T1000 (cell line): ENCODE measurements around the gene TAS1R1.
"Not testable (repeated sequence)": the region's sequence is repeated elsewhere in the genome, so short reads cannot be mapped to it uniquely, and the experiment has no call there.

Source experiments
- DNase-seq: peaks from one replicate; lab custom pipeline; 2025; ENCODE audit warnings: mixed read lengths; lab: John Stamatoyannopoulos, UW

Gene TAS1R1

DNA sequence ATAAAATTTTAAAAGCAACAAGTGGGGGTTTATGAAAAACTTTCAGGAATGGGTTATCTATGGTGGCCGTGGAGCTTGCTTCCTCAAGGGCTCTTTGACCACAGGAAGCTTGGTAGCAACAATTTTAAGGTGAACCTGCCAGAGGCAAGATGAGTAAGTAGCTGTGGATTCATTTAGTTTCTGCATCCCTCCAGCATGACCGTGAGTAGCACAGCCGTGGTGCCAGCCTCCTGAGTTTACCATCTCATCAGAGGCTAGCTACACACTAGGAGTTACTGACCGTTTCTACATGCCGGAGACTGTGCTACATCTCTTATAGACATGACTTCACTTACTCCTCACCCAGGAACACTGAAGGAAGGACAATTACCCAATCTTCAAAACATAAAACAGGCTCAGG lies 33.6 kb upstream of the TAS1R1 start:
- DNase-seq = peak; percentile 36

DNA sequence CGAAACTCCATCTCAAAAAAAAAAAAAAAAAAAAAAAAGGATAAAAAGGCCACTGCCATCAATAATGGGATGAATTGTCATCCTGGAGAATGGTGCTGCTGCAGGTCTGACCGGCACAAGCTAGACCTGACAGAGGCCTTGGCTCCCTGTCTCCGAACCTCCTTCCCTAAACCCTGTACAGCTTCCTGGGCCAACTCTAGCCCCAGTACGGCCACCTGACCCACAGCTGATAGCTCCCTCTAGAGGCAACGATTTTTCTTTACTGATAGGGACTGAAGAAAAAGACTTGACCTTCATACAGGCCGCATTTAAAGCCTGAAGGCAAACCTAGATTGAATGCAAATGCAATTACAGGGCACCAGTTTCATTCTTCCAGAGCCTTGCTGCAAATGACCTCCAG lies 31.5 kb upstream of the TAS1R1 start:
- DNase-seq = no peak

DNA sequence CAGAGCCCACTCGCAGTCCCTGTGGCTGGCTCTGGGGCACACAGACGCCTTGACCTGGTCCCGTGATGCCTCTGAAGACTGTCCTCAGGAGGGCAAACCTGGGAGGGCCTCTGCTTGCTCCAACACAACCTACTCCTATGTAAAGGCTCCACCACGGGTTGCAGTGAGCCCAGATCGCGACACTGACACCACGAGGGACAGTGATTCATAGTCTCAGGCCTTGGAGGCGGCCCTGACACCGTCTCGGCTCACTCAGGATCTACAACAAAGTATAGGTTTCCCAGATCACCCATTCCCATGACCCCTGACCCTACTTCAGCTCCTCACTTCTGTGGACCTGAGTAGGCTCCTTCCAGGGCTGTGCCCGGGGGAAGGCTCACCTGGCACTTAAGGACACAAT lies 28.8 kb upstream of the TAS1R1 start:
- DNase-seq = no peak

DNA sequence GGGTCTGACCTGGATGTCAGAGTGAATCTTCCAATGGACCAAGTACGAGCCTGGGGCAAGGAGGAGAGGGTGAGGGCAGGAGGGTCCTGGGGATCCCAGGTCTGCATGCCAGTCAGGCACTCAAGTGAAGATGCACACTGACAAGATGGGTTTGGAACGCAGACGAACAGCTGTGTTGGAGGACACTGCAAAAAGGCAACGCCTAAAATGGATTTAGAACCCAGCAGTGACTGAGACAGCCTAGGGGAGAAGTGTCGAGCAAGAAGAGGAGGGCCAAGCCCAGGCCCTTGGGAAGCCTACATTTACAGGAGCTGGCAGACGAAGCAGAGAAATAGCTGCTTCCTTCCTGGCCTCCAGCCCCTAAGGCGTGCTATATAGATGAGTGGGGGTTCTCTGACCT lies 26.6 kb upstream of the TAS1R1 start:
- DNase-seq = no peak

DNA sequence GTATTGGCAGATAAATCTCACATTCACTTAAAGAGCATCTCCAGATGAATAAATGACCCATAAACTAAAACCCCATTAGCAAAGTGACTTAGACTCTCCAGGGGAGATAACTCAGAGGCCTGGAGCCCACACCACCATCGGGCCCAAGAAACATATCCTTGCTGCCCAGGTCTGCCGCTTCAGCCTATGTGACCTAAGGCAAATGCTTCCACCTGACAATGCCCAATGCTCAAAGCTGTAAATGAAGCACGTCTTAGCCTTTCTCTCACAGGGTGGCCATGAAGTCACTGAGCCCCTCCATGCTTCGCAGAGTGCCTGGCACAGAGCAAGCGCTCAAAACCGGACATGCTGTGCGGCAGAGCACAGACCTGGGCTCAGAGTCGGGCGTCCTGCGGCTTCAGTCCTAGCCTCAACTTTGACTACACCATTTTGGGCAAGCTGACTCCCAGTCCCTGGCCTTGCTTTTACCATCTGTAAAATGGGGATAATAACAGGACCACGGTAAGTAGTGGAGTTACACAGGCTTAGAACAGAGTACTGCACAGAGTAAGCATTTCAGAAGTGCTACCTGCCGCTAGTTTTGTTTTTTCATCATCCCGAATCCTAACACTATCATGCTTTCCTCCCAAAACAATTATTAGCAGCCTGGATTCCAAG lies 24.5 kb upstream of the TAS1R1 start:
- no peak for DNase-seq

DNA sequence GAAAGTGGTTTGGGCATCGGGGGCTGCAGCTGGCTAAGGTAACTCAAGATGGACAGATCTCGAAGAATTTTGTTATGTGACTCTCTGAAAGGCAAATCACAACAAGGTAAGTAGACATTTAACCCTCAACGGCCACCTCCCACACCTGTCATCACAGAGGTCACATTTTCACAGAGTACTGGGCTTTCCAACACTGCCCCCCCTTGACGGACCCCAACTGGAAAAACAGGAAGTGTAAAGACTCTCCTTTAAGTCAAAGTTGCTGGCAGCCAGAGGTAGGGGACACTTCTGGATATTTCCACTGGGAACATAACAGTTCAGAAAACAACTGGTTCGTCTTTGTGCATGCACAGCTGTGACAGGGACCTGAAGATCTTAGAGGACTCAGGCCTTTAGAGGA lies 23.1 kb upstream of the TAS1R1 start:
- no peak for DNase-seq

DNA sequence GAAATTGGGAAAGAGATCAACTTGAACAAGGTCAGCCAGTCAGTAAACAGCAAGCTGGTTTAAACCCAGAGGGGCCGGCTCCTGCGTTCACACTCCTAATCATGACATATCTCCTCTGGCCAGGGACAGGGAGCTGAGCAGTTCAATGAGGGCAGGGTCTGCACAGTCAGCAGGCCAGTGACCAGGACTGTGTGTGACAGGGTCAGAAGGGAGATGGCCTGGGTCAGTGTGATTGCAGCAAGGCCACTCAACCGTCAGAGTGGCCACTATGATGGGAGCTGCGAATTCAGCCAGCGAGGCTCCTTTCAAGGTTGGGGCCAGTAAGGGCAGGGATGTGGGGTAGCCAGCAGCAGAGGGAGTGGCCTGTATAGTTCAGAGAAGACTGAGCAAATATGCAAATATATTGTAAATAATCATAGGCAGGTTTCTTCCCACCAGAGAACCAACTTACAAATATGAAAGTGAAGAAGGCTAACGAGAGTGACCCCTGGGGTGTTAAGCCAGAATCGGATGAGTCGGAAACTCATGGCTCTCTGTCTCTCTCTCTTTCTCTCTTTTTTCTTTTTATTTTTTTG lies 20.8 kb upstream of the TAS1R1 start:
- no peak for DNase-seq

DNA sequence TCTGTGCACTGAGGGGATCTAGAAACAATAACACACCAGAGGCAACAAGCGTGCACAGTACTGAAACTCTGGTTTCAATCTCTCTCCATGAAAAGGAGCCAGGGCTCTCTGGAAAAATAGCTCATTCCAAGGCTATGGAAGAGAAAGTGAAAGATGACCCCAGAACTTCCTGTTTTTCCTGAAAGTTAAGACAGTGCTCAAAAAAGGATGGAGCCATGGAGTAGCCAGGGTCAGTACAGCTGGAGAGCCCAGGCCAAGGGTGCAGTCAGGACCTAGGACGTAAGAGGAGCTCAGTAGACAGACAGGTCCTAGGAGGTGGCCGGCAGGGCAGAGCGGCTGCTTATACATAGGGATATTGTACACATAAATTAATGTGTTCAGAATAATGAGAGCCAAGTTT lies 19.9 kb upstream of the TAS1R1 start:
- no peak for DNase-seq

DNA sequence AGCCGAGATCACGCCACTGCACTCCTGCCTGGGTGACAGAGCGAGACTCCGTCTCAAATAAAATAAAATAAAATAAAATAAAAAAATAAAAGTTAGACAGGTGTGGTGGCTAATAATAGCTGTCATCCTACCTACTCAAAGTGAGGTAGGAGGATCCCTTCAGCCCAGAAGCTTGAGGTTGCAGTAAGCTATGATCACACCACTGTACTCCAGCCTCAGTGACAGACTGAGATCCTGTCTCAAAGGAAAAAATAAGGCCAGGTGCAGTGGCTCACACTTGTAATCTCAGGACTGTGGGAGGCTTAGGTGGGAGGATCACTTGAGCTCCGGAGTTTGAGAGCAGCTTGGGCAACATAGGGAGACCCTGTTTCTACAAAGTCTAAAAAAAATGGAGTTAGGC lies 18.8 kb upstream of the TAS1R1 start:
- no peak for DNase-seq

DNA sequence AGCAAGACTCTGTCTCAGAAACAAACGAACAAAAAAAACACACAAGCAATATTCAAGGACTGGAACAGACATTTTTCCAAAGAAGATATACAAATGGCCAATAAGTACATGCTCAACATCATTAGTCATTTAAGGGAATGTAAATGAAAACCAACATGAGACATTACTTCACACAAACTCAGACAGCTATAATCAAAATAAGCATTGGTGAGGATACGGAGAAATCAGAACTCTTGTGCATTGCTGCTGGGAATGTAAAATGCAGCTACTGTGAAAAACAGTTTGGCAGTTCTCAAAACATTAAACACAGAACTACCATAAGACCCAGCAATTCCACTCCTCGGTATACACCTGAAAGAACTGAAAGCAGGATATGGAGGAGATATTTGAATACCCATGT lies 16.2 kb upstream of the TAS1R1 start:
- DNase-seq = no peak

DNA sequence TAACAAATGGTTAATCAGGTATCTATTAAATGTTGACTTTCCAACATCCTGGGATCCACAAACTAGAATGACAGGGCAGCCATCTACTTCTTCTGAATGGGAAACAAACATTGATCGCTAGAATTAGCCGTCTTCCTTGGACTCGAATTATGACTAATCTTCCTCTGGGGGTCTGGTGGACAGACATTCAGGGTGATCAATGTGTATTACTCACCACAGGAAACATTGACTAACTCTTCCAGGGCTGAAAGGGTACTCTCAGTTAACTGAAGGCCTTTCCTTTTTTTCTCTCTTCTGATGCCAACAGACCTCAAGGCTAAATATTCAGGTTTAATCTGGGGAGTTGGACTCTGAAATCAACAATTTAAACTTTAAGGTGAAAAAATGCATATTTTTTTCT lies 10.3 kb upstream of the TAS1R1 start:
- no peak for DNase-seq

DNA sequence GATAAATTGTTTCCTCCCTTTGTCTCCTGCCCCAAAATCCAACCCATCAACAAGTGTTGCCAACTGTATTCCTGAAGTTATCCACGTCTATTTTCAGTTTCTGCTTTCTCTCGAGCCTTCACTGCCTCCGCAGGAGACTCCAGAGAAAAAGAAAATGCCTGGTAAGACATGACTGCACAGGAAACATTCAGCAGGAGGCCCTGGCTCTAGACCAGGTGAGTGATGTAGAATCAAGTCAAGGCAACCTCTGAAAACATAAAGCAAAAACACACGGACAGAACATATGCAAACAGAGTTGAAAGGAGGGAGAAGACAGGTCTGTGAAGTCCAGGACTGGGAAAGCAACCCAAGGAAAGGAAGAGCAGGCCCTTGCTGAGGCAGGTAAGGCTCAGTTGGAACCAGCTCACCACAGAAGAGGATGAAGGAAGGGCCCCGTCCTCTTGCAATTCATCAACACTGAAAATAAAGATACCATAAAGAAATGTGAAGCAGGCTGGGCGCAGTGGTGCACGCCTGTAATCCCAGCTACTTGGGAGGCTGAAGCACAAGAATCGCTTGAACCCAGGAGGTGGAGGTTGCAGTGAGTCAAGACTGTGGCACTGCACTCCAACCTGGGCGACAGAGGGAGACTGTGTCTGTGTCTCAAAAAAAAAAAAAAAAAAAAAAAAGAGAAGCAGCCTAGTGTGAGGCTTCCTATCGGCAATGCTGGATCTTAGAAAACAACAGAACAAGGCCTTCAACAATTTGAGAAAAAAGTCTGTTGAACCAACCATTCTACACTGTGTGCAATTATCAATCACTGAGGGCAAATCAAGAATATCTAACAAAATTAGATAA lies 9.6 kb upstream of the TAS1R1 start:
- no peak for DNase-seq

DNA sequence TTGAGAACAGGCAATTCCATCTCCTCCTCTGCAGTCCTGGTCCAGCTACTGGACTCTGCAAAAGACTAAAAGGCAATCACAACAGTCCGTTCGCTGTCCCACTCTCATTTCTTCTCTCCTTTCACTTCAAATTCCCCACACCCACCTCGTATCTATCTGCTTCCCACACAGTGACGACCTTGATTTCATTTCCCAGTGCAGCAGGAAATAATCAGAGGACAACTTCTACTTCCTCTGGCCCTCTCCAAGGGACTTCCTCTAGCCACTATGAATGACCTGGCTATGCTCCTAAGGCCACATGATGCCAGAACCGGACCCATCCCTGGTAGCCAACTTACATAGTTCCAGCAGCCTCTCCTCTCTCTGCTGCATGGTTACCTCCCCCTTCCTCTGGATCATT lies 8.8 kb upstream of the TAS1R1 start:
- DNase-seq = no peak

DNA sequence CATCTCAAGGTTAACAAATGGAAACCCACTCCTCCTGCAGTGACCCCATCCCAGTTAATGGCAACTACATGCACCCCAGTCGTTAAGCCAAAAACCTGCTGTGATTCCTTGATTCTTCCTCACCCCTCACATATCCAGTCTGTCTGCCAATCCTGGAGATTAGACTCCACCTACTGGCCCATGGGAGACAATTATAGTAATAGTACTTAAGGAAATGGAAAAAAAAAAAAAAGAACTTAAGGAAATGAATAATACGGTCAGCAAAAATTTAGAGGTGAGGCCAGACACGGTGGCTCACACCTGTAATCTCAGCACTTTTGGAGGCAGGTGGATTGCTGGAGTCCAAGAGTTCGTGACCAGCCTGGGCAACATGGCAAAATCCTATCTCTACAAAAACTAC lies 7.8 kb upstream of the TAS1R1 start:
- no peak for DNase-seq

DNA sequence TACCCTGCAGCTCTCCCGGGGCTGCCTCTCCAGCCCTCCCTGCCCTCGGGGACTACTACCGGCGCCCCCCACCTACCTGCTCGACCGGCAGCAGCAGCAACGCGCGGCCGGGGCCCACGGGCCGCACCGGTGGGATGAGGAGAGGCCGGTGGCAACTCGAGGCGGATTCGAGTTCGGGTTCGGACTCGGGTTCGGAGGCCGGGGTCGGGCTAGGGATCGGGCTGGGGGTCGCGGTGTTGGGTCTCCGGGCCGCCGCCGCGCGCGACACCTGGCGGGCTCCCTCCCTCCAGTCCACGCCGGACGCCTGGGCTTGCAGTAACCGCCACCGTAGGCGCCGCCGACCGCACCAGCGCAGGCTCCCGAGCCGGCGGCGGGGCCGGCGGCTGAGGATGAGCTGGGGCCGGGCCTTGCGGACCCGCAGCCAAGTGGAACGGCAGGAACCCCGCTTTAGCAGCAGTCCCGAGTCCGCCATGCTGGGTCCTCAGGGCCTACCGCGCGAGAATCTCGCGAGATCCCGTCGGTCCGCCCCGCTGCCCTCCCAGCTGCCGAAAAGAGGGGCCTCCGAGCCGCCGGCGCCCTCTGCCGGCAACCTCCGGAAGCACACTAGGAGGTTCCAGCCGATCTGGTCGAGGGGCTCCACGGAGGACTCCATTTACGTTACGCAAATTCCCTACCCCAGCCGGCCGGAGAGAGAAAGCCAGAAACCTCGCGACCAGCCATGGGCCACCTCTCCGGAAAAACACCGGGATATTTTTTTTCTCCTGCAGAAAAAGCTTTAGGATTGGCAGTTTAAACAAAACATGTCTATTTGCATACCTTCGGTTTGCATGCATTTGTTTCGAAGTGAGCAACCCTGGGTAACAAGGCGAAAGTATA lies 838 bp upstream of the TAS1R1 start, which contains the start of gene NOL9:
NOL9 (minus strand) TSS at position 483 of the 876 bp plus-strand sequence; CDS start at position 472, 11 bp downstream.
- peak; percentile 94 for DNase-seq

DNA sequence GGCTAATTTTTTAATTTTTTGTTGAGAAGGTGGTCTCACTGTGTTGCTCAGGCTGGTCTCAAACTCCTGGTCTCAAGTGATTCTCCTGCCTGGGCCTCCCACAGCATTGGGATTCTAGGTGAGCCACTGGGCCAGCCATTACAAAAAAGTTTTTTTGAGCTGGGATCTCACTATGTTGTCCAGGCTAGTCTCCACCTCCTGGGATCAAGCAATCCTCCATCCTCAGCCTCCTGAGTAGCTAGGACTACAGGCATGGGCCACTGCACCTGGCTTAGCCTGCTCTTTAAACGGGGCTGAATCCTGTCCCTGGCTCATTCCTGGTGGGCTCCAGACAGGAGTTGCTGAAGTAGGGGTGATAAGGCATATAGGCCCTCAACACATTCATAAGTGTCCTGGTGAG lies 2.5 kb downstream of the TAS1R1 start:
- no peak for DNase-seq

DNA sequence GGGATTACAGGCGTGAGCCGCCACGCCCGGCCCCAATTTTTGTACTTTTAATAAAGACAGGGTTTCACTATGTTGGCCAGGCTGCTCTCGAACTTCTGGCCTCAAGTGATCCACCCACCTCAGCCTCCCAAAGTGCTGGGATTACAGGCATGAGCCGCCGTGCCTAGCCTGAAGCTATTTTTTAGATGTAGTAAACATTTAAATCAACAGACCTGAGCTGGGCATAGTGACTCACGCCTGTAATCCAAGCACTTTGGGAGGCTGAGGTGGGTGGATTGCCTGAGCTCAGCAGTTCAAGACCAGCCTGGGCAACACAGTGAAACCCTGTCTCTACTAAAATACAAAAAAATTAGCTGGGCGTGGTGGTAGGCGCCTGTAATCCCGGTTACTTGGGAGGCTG lies 4.1 kb downstream of the TAS1R1 start:
- not testable (repeated sequence) for DNase-seq

DNA sequence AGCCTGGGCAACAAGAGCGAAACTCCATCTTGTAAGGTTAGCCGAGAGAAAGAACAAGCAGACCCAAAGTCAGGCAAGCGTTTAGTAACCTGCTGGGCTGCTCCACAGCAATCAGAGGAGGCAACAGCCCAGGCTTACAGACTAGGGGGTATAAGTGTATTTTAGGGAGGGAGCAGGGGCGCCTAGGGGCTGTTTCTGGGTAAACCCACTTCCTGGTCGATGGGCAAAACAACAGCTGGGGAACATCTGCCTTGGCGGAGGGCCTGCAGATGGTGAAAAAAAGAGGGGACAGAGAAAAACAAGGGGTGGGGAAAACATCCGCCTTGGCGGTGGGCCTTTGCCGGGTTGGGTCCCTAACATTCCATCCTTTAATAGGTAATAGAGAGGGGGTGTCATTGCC lies 5.2 kb downstream of the TAS1R1 start:
- DNase-seq = no peak

DNA sequence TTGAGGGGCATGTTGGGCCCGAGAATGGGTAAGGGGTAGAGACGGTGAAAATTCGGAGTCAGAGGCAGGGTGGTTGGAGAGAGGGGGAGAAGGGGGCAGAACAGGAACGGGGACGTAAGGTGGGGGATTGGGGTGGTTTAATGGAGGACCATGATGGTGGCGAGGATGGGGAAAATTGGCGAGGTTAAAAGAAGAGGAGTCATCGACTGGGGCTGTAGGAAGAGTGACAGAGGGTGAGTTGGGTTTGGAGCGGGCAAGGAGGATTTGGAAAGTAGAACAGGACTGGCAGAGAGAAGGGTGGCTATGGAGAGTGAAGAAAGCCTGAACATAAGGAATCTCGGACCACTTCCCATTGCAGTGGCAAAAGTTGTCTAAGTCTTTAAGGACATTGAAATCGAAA lies 13.9 kb downstream of the TAS1R1 start:
- no peak for DNase-seq

DNA sequence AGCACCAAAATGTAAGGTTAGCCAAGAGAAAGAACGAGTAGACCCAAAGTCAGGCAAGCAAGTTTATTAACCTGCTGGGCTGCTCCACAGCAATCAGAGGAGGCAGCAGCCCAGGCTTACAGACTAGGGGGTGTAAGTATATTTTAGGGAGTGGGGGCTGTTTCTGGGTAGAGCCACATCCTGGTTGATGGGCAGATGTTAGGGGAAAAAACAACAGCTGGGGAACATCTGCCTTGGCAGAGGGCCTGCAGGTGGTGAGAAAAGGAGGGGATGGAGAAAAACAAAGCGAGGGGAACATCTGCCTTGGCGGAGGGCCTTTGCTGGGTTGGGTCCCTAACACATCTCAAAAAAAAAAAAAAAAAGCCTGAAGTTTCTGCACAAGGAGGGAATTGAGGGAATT lies 15.0 kb downstream of the TAS1R1 start:
- no peak for DNase-seq

DNA sequence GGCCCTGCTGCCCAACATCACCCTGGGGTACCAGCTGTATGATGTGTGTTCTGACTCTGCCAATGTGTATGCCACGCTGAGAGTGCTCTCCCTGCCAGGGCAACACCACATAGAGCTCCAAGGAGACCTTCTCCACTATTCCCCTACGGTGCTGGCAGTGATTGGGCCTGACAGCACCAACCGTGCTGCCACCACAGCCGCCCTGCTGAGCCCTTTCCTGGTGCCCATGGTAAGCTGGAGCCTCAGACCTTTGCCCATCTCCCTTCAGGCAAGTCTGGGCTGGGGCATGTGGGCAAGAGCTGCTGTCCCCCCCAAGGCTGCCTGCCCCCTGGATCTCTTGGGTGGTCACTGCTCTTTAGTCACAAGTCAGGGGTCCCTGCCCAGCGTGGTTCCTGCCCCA lies 15.9 kb downstream of the TAS1R1 start:
- no peak for DNase-seq

DNA sequence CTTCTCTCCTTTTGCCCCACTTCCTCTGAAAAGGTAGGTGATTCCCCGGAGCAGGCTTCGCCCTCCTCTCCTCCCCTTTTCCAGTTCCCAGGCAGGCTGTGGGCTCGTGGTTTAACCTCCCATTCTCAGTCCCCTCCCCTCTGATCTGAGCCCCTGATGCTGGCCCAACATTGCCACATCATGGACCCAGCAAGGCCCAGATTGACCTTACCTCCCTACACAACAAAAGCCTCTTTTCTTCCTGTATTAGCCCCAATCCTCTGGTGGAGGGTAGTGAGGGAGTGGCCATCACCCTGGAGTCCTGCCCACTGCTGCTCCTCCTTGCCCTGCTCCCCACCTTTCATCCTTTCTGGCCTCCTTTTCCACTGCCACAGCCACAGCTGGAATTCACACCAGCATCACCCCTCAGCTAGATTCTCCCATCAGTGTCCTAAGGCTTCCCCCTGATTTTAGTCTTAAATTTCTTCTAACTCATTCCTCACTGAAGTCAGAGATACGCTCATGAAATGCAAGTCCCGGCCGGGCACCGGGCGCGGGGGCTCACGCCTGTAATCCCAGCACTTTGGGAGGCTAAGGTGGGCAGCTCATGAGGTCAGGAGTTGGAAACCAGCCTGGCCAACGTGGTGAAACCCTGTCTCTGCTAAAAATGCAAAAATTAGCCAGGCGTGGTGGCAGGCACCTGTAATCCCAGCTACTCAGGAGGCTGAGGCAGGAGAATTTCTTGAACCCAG lies 17.7 kb downstream of the TAS1R1 start:
- no peak for DNase-seq
